ENCODE results near the gene ZDHHC14. TPM values are rescaled to one million over a fixed set of nuclear protein-coding genes. Genes with fewer than 3 reads are reported as not detected.

Gene ZDHHC14
- total and polyA plus RNA-seq, 7 donors: 2.5 to 14.6 (median 4.3) TPM

- Histone ChIP-seq H3K4me1 (peaks cover 26% of the 10 kb centered on the region), H3K36me3 (ENCODE audit: insufficient read depth in 1 of 2, low read depth in 1 of 2) (no peaks in the 10 kb centered on the region), H3K27me3 (ENCODE audit: insufficient read depth in 3 of 3, low read length in 2 of 3) (no peaks in the 10 kb centered on the region), H3K27ac (no peak overlapping the region), H3K9me3 (no peaks in the 10 kb centered on the region), H3K4me3 (no peak overlapping the region)
- 85 to 89% (median 88%) methylated on average over 6 of the region's 6 CpGs for WGBS, 3 donors
- ATAC-seq: no peak
- no peak for DNase-seq
- TF ChIP-seq, protein P1, sequence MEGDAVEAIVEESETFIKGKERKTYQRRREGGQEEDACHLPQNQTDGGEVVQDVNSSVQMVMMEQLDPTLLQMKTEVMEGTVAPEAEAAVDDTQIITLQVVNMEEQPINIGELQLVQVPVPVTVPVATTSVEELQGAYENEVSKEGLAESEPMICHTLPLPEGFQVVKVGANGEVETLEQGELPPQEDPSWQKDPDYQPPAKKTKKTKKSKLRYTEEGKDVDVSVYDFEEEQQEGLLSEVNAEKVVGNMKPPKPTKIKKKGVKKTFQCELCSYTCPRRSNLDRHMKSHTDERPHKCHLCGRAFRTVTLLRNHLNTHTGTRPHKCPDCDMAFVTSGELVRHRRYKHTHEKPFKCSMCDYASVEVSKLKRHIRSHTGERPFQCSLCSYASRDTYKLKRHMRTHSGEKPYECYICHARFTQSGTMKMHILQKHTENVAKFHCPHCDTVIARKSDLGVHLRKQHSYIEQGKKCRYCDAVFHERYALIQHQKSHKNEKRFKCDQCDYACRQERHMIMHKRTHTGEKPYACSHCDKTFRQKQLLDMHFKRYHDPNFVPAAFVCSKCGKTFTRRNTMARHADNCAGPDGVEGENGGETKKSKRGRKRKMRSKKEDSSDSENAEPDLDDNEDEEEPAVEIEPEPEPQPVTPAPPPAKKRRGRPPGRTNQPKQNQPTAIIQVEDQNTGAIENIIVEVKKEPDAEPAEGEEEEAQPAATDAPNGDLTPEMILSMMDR (IDR thresholded peaks at IDR 0.05): no peak
- intact Hi-C loops (cut with DNase I): no loop called here
Measured at GRCh38 chr6:157520596-157521361, 139.8 kb downstream of the ZDHHC14 start.

DNA sequence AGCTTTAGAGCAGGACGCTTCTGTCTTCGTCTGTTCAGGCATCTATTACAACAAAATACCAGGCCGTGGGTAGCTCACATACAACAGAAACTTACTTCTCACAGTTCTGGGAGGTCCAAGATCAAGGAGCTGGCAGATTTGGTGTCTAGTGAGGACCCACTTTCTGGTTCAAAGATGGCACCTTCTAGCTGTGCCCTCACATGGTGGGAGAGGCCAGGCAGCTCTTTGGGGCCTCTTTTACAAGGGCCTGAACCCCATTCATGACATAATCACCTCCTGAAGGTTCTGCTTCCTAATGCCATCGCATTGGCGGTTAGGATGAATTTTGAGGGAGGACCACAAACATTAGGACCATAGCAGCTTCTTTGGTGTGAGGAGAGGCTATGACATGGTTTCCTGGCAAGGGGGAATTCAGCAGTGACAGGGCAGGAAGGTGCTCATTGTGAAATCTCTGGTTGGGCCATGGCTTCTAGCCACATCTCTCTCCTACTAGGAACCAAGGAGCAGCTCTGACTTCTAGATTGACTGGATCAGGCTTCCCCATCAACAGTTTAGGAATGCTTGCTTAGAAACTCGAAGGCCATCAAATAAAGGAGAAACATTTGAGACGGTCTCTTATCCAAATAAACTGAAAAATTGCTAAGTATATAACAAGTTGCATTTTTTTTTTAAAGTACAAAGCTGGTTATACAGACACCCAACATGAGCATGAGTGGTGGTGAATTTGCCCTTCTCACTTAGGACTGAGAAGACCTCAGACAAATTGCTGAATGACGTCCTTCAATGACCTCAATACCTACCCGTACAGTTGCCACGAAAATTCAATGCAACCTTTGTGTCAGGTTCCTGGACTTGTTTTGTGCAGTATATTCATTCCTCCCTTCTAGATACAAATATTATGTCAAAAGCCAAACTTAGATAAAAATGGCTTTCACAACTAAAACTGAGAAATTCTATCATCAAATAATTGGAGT lies 140.7 kb downstream of the ZDHHC14 start:
- 87 to 94% (median 91%) methylated on average over 10 of the region's 10 CpGs for WGBS, 3 donors
- no peak for DNase-seq
- intact Hi-C loops (cut with DNase I): no loop called here

DNA sequence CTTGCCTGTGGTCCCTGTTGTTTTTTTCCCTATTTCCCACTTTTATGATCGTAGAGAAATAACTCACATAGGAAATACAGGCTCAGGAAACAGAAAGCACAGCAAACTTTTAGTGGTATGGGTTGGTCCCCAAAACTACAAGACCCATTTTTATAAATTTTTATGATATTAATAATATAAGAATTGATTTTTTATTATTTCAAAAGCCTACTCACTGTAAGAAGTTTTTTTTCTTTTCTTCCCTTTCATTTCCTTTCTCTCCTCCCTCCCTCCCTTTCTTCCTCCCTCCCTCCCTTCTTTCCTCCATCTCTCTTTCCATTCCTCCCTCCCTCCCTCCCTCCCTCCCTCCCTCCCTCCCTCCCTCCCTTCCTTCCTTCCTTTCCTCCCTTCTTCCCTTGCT lies 141.5 kb downstream of the ZDHHC14 start:
- Histone ChIP-seq H3K9me3 (no peaks in the 10 kb centered on the region), H3K36me3 (ENCODE audit: insufficient read depth in 1 of 2, low read depth in 1 of 2) (no peaks in the 10 kb centered on the region), H3K27ac (no peak overlapping the region), H3K27me3 (ENCODE audit: insufficient read depth in 3 of 3, low read length in 2 of 3) (no peaks in the 10 kb centered on the region), H3K4me1 (peaks cover 29% of the 10 kb centered on the region), H3K4me3 (no peak overlapping the region)
- intact Hi-C loops (cut with DNase I): no loop called here
- no peak for DNase-seq
- WGBS, 3 donors: 89 to 96% (median 94%) methylated on average over 1 of the region's 1 CpG
- TF ChIP-seq, protein P1 (IDR thresholded peaks at IDR 0.05): no peak
- ATAC-seq: no peak

More for the DNA sequence above, 140.7 kb downstream of the ZDHHC14 start:
- Histone ChIP-seq H3K27ac (no peak overlapping the region), H3K4me1 (peaks cover 22% of the 10 kb centered on the region), H3K4me3 (no peak overlapping the region), H3K9me3 (no peaks in the 10 kb centered on the region), H3K36me3 (ENCODE audit: insufficient read depth in 1 of 2, low read depth in 1 of 2) (no peaks in the 10 kb centered on the region), H3K27me3 (ENCODE audit: insufficient read depth in 3 of 3, low read length in 2 of 3) (no peaks in the 10 kb centered on the region)
- peak; percentile 58 to 77 (median 74) for ATAC-seq
- TF ChIP-seq, protein P1 (IDR thresholded peaks at IDR 0.05): no peak

GRCh38 chr6:157524735-157525134 lies 143.7 kb downstream of the ZDHHC14 start:
- ATAC-seq: no peak
- peaks cover 44% of the 10 kb centered on the region for H3K4me1 ChIP-seq
- WGBS, 3 donors: 94 to 95% (median 94%) methylated on average over 2 of the region's 2 CpGs
- H3K4me3 ChIP-seq: no peak overlapping the region
- H3K27me3 ChIP-seq (ENCODE audit: insufficient read depth in 3 of 3, low read length in 2 of 3): no peaks in the 10 kb centered on the region
- H3K9me3 ChIP-seq: no peaks in the 10 kb centered on the region
- H3K36me3 ChIP-seq (ENCODE audit: insufficient read depth in 1 of 2, low read depth in 1 of 2): no peaks in the 10 kb centered on the region
- no peak for DNase-seq
- intact Hi-C loops (cut with DNase I): no loop called here
- H3K27ac ChIP-seq: no peak overlapping the region
- TF ChIP-seq, protein P1 (IDR thresholded peaks at IDR 0.05): no peak
